Osteocyte (in vitro differentiated cells): Measurements from ENCODE around the gene TDRD9. TPM values are rescaled to one million over a fixed set of nuclear protein-coding genes. Genes with fewer than 3 reads are reported as not detected.

Experiments used
- DNase-seq: peaks from one replicate; pipeline ENCODE4 v3.0.0; 2021; ENCODE audit warnings: mixed read lengths; ENCODE audit not compliant: unreplicated experiment; ENCODE audit errors: extremely low spot score
- H3K27ac Mint-ChIP-seq: one replicate; pipeline ENCODE4 v1.8.0; 2021; ENCODE audit warnings: mild to moderate bottlenecking, mixed read lengths; ENCODE audit not compliant: unreplicated experiment
- H3K27me3 Mint-ChIP-seq: one replicate; pipeline ENCODE4 v1.8.0; 2021; ENCODE audit warnings: mixed read lengths; ENCODE audit not compliant: unreplicated experiment
- H3K36me3 Mint-ChIP-seq: one replicate; pipeline ENCODE4 v1.8.0; 2021; ENCODE audit warnings: mixed read lengths; ENCODE audit not compliant: unreplicated experiment
- H3K4me1 Mint-ChIP-seq: one replicate; pipeline ENCODE4 v1.8.0; 2021; ENCODE audit warnings: mixed read lengths; ENCODE audit not compliant: unreplicated experiment
- H3K4me3 Mint-ChIP-seq: one replicate; pipeline ENCODE4 v1.8.0; 2021; ENCODE audit warnings: mild to moderate bottlenecking, moderate library complexity, mixed read lengths; ENCODE audit not compliant: unreplicated experiment
- H3K9me3 Mint-ChIP-seq: one replicate; pipeline ENCODE4 v1.8.0; 2021; ENCODE audit warnings: mixed read lengths; ENCODE audit not compliant: unreplicated experiment
- CTCF ChIP-seq: fragments of 200-600 bp; sonication (generic); IDR thresholded peaks from 2 replicates; pipeline ENCODE4 v1.5.0; 2021; ENCODE audit warnings: antibody characterized with exemption, mild to moderate bottlenecking, moderate library complexity
- total RNA-seq: library from RNA; stranded (reverse); gene quantifications from 2 replicates; pipeline ENCODE4 v1.2.1, GENCODE V29; 2021

TDRD9 gene
- total RNA-seq, 1 donor from 2014 or later: not detected

- no peak overlapping the region for H3K4me3 Mint-ChIP-seq
- H3K9me3 Mint-ChIP-seq: no peaks in the 10 kb centered on the region
- H3K36me3 Mint-ChIP-seq: no peaks in the 10 kb centered on the region
- no peaks in the 10 kb centered on the region for H3K27me3 Mint-ChIP-seq
- no peak for DNase-seq
- H3K4me1 Mint-ChIP-seq: peaks cover 3% of the 10 kb centered on the region
- no peak overlapping the region for H3K27ac Mint-ChIP-seq
- TF ChIP-seq CTCF: no peak
Measured at GRCh38 chr14:104090071-104090748, 162.0 kb downstream of the TDRD9 start.

DNA sequence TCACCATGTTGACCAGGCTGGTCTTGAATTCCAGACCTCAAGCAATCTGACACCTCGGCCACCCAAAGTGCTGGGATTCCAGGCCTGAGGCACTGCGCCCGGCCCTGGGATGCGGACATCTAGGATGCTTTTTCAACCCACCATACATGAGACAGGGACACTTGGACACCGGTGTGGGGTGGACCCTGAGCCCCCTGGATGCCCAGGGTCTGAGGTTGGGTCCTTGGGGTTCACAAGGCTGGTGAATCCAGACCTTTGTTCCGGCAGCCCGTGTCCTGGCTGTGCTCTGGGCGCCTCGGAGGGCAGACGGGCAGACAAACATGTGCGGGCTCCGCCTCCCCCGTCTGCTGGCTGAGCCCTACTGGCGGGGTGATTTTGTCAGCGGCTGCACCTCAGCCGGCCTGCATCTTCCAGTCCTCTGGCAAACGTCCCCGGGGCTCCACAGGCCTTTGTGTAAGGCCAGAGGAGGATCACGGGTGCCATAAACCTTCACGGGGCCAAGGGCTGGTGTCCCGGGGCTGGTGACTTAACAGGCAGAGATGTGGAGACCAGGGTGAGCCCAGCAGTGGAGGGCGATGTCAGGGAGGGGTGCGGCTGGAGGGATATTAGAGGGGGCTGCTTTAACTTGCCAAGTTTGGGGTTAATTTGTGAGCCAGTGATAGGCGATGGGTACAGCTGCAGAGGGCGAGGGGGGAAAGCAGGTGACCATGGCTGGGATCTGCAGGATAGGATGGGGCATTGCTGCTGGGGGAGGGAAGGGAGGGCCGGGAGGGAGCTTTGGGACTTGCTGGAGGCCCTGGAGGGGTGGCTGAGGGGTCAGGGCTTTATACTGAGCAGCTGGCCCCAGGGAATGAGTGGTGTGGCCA, 163.0 kb downstream of the TDRD9 start:
- TF ChIP-seq CTCF: no peak
- no peaks in the 10 kb centered on the region for H3K27me3 Mint-ChIP-seq
- no peak overlapping the region for H3K27ac Mint-ChIP-seq
- peaks cover 3% of the 10 kb centered on the region for H3K4me1 Mint-ChIP-seq
- no peaks in the 10 kb centered on the region for H3K9me3 Mint-ChIP-seq
- DNase-seq: no peak
- no peaks in the 10 kb centered on the region for H3K36me3 Mint-ChIP-seq
- H3K4me3 Mint-ChIP-seq: no peak overlapping the region

GRCh38 chr14:104091927-104092771, 163.9 kb downstream of the TDRD9 start:
- Mint-ChIP-seq H3K36me3 (no peaks in the 10 kb centered on the region), H3K9me3 (no peaks in the 10 kb centered on the region), H3K27ac (no peak overlapping the region), H3K27me3 (no peaks in the 10 kb centered on the region), H3K4me3 (no peak overlapping the region), H3K4me1 (peaks cover 3% of the 10 kb centered on the region)
- no peak for DNase-seq
- TF ChIP-seq CTCF: no peak

DNA sequence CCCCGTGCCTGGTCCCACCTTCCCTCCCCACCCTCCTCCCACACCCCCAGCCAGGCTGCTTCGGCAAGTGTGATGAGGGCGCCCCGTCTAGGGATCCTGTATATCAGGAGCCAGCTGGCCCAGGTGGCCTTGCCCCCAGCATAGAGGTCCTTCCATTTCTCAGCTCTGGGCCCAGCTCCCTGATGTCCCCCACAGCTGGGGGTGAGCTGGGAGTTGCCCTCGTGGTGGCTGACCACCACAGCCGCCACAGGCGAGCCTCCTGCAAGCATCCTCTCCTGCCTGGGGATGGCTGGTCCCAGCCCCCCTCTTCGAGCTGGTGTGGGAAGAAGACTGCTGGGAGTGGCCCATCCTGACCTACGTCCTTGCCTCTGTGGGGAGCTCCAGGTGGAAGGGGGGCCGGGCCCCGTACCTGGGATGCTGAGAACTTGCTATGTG, 164.7 kb downstream of the TDRD9 start:
- no peak overlapping the region for H3K27ac Mint-ChIP-seq
- DNase-seq: no peak
- TF ChIP-seq CTCF: no peak
- H3K4me3 Mint-ChIP-seq: no peak overlapping the region
- no peaks in the 10 kb centered on the region for H3K27me3 Mint-ChIP-seq
- H3K9me3 Mint-ChIP-seq: no peaks in the 10 kb centered on the region
- H3K4me1 Mint-ChIP-seq: peaks cover 3% of the 10 kb centered on the region
- H3K36me3 Mint-ChIP-seq: no peaks in the 10 kb centered on the region
